Coronary artery (tissue), 2 donors: ENCODE measurements around the gene ZNF550.
A peak's percentile ranks its signal among the peaks of the same experiment; 100 is the strongest.

Experiments used
- DNase-seq: peaks from one replicate; pipeline ENCODE4 v3.0.0-alpha.2; 2017; ENCODE audit warnings: low spot score
- H3K27ac ChIP-seq, 2 donors: fragments of 200-600 bp; sonication (generic); one replicate each; pipeline ENCODE4 v1.5.1; 2016 to 2019
- H3K4me3 ChIP-seq: fragments of 200-600 bp; sonication (generic); 2 replicates; pipeline ENCODE4 v1.5.1; 2016; ENCODE audit warnings: mild to moderate bottlenecking, moderate library complexity
- CTCF ChIP-seq: fragments of 200-600 bp; sonication (generic); IDR thresholded peaks from one replicate; pipeline ENCODE4 v1.5.1; 2019; ENCODE audit warnings: antibody characterized with exemption

Gene ZNF550

GRCh38 chr19:57563547-57563946, 3.9 kb upstream of the ZNF550 start:
- no peak for TF ChIP-seq CTCF
- H3K4me3 ChIP-seq, result no peak overlapping the region
- DNase-seq, result no peak
- H3K27ac ChIP-seq, result no peak overlapping the region

- Histone ChIP-seq H3K4me3 (peak overlapping the region; percentile 92), H3K27ac (no peak overlapping the region)
- DNase-seq, result no peak
- TF ChIP-seq CTCF, result no peak
These were observed 407 bp upstream of the ZNF550 start for GRCh38 chr19:57560049-57560491.

GRCh38 chr19:57559008-57559403, 657 bp downstream of the ZNF550 start:
- TF ChIP-seq CTCF, result no peak
- H3K27ac ChIP-seq, result peak overlapping the region in 1 of 2 donors; percentile 72
- DNase-seq, result no peak
- peak overlapping the region; percentile 92 for H3K4me3 ChIP-seq

- Histone ChIP-seq H3K4me3 (peak overlapping the region; percentile 92), H3K27ac (no peak overlapping the region)
- no peak for TF ChIP-seq CTCF
- DNase-seq, result no peak
These were observed 1.1 kb downstream of the ZNF550 start for GRCh38 chr19:57558525-57558924.

GRCh38 chr19:57557659-57558058, 2.0 kb downstream of the ZNF550 start:
- no peak for TF ChIP-seq CTCF
- no peak for DNase-seq
- no peak overlapping the region for H3K4me3 ChIP-seq

GRCh38 chr19:57552432-57552831, 7.2 kb downstream of the ZNF550 start:
- Histone ChIP-seq H3K4me3 (no peak overlapping the region), H3K27ac (no peak overlapping the region)
- no peak for DNase-seq
- TF ChIP-seq CTCF, result no peak

More at GRCh38 chr19:57557659-57558058, 2.0 kb downstream of the ZNF550 start:
- H3K27ac ChIP-seq, result no peak overlapping the region

GRCh38 chr19:57546513-57546912, 13.2 kb downstream of the ZNF550 start:
- TF ChIP-seq CTCF, result no peak
- no peak for DNase-seq
- no peak overlapping the region for H3K27ac ChIP-seq
- peak overlapping the region; percentile 41 for H3K4me3 ChIP-seq
